Liver (tissue), 9 donors: Measurements from ENCODE around the gene SLIT2. TPM values are rescaled to one million over a fixed set of nuclear protein-coding genes. Genes with fewer than 3 reads are reported as not detected.

ENCODE experiments used
- DNase-seq: peaks from one replicate; pipeline ENCODE4 v3.0.0-alpha.2; 2017; ENCODE audit warnings: low spot score
- H3K27ac ChIP-seq, 2 donors: one replicate each; pipeline ENCODE4 v1.7.0; 2013; ENCODE audit warnings: inconsistent platforms in 2 of 2, low read length in 2 of 2, control low read depth in 1 of 2, low read depth in 1 of 2, mild to moderate bottlenecking in 1 of 2
- H3K27me3 ChIP-seq, 4 donors: one replicate each; pipeline versions ENCODE4 v1.6.1 to v1.7.0; 2013; ENCODE audit warnings: low read length in 3 of 4, inconsistent platforms in 1 of 4, mild to moderate bottlenecking in 1 of 4, moderate library complexity in 1 of 4; ENCODE audit not compliant: control insufficient read depth in 4 of 4, insufficient read depth in 4 of 4
- H3K36me3 ChIP-seq, 4 donors: one replicate each; pipeline versions ENCODE4 v1.6.1 to v1.7.0; 2013; ENCODE audit warnings: low read length in 3 of 4, mild to moderate bottlenecking in 3 of 4, low read depth in 1 of 4, moderate library complexity in 1 of 4; ENCODE audit not compliant: control insufficient read depth in 4 of 4, insufficient read depth in 3 of 4
- H3K4me1 ChIP-seq, 4 donors: one replicate each; pipeline versions ENCODE4 v1.6.1 to v1.7.0; 2013; ENCODE audit warnings: low read length in 3 of 4, mild to moderate bottlenecking in 3 of 4, moderate library complexity in 1 of 4; ENCODE audit not compliant: control insufficient read depth in 4 of 4, insufficient read depth in 4 of 4
- H3K4me3 ChIP-seq, 3 donors: one replicate each; pipeline versions ENCODE4 v1.6.1 to v1.7.0; 2013; ENCODE audit warnings: low read length in 3 of 3, control low read depth in 1 of 3, low read depth in 1 of 3, mild to moderate bottlenecking in 1 of 3
- H3K9ac ChIP-seq, 2 donors: one replicate each; pipeline ENCODE4 v1.7.0; 2013; ENCODE audit warnings: low read length in 2 of 2, mild to moderate bottlenecking in 2 of 2, moderate library complexity in 2 of 2, control low read depth in 1 of 2, low read depth in 1 of 2
- H3K9me3 ChIP-seq, 4 donors: one replicate each; pipeline versions ENCODE4 v1.6.1 to v1.7.0; 2013; ENCODE audit warnings: low read length in 3 of 4; ENCODE audit not compliant: control insufficient read depth in 4 of 4
- EGR1 ChIP-seq, 2 donors: IDR thresholded peaks; 2 replicates each; pipeline ENCODE4 v1.6.1; 2016 to 2018; ENCODE audit warnings: antibody characterized with exemption in 2 of 2, low read depth in 2 of 2
- FOXA2 ChIP-seq: IDR thresholded peaks from 2 replicates; pipeline ENCODE4 v1.6.1; 2016; ENCODE audit warnings: antibody characterized with exemption
- HNF4G ChIP-seq: IDR thresholded peaks from 2 replicates; pipeline ENCODE4 v1.6.1; 2016; ENCODE audit warnings: antibody characterized with exemption
- JUND ChIP-seq, 2 donors: IDR thresholded peaks; 2 replicates each; pipeline ENCODE4 v1.6.1; 2016; ENCODE audit warnings: antibody characterized with exemption in 2 of 2
- NR2F2 ChIP-seq: IDR thresholded peaks from 2 replicates; pipeline ENCODE4 v1.6.1; 2016; ENCODE audit warnings: antibody characterized with exemption
- RAD21 ChIP-seq, 2 donors: IDR thresholded peaks; 2 replicates each; pipeline ENCODE4 v1.6.1; 2016; ENCODE audit warnings: antibody characterized with exemption in 2 of 2, mild to moderate bottlenecking in 2 of 2
- SP1 ChIP-seq: IDR thresholded peaks from 2 replicates; pipeline ENCODE4 v1.6.1; 2018; ENCODE audit warnings: antibody characterized with exemption, mild to moderate bottlenecking
- TAF1 ChIP-seq: conservative IDR thresholded peaks from 2 replicates; pipeline ENCODE4 v1.6.1; 2016; ENCODE audit warnings: antibody characterized with exemption, mild to moderate bottlenecking
- YY1 ChIP-seq: IDR thresholded peaks from 2 replicates; pipeline ENCODE4 v1.6.1; 2016; ENCODE audit warnings: antibody characterized with exemption, mild to moderate bottlenecking
- WGBS: extraction: QIAGEN DNeasy Blood & Tissue Kit; methylation state at CpG from one replicate; pipeline ENCODE4 v1.1.7; 2013; 5-methylcytosine and 5-hydroxymethylcytosine counted together
- polyA plus RNA-seq, 2 donors: library from polyadenylated mRNA; stranded (reverse) in 1 of 2; unstranded in 1 of 2; fragments of 200-250 nt in 1 of 2; fragments of >200 nt in 1 of 2; fragmentation: Nextera tagmentation in 1 of 2; extraction: Ambion mirVana in 1 of 2; gene quantifications; one replicate each; pipeline versions ENCODE4 v1.2.1 to v1.2.3, GENCODE V29; 2013 to 2015
- total RNA-seq, 2 donors: library from RNA; depleted of rRNA; stranded (reverse); fragments of >200 nt; gene quantifications; one replicate each; pipeline ENCODE4 v1.2.3, GENCODE V29; 2014
- TF ChIP-seq, protein P1 (sequence below): IDR thresholded peaks from 2 replicates; pipeline ENCODE4 v1.6.1; 2016; ENCODE audit warnings: antibody characterized with exemption
- TF ChIP-seq, protein P2 (sequence below): IDR thresholded peaks from 2 replicates; pipeline ENCODE4 v1.6.1; 2016; ENCODE audit warnings: antibody characterized with exemption
- TF ChIP-seq, protein P3 (sequence below): IDR thresholded peaks from 2 replicates; pipeline ENCODE4 v1.6.1; 2016; ENCODE audit warnings: antibody characterized with exemption
- TF ChIP-seq, protein P4 (sequence below): fragments of 150-350 bp; IDR thresholded peaks from 2 replicates; pipeline ENCODE4 v1.5.1; 2017; ENCODE audit warnings: improper control_type of control experiment, low read depth, low read length; ENCODE audit not compliant: missing input control
- donor health status: healthy.
- donor health status: healthy.
- donor health status: healthy.
- donor health status: healthy.
- donor health status: healthy.

The SLIT2 gene
- total and polyA plus RNA-seq, 4 donors: 0.44 to 2.3 (median 1.2) TPM

DNA sequence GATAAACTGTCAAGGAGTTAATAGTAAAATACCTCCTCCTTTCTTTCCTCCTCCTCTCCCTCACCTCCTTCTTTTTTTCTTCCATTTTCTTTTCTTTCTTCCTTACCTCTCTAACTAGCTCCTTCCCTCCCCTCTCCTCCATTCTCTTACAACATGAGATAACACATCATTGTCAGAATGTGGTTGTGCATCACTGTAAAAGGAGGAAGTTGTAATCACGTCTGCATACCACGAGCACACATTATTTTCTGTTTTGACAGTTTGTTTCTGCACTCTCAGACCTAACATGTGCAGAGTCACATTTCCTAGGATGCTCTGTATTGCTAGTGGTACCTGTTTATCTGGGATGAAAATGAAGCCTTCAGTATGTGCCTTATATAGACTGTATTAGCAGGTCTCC lies 9.1 kb downstream of the SLIT2 start:
- Histone ChIP-seq H3K4me3 (no peak overlapping the region), H3K4me1 (no peaks in the 10 kb centered on the region), H3K9me3 (no peaks in the 10 kb centered on the region), H3K27me3 (no peaks in the 10 kb centered on the region), H3K36me3 (no peaks in the 10 kb centered on the region), H3K27ac (no peak overlapping the region), H3K9ac (no peak overlapping the region)
- no peak for TF ChIP-seq YY1
- no peak for TF ChIP-seq SP1
- TF ChIP-seq TAF1: no peak
- TF ChIP-seq FOXA2: no peak
- TF ChIP-seq, protein P1, sequence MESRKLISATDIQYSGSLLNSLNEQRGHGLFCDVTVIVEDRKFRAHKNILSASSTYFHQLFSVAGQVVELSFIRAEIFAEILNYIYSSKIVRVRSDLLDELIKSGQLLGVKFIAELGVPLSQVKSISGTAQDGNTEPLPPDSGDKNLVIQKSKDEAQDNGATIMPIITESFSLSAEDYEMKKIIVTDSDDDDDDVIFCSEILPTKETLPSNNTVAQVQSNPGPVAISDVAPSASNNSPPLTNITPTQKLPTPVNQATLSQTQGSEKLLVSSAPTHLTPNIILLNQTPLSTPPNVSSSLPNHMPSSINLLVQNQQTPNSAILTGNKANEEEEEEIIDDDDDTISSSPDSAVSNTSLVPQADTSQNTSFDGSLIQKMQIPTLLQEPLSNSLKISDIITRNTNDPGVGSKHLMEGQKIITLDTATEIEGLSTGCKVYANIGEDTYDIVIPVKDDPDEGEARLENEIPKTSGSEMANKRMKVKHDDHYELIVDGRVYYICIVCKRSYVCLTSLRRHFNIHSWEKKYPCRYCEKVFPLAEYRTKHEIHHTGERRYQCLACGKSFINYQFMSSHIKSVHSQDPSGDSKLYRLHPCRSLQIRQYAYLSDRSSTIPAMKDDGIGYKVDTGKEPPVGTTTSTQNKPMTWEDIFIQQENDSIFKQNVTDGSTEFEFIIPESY: no peak
- TF ChIP-seq EGR1 (IDR thresholded peaks at IDR 0.05; ENCODE audit: low read depth in 2 of 2): no peak
- no peak for TF ChIP-seq NR2F2
- TF ChIP-seq RAD21 (IDR thresholded peaks at IDR 0.05): no peak
- TF ChIP-seq HNF4G: no peak
- TF ChIP-seq, protein P2, sequence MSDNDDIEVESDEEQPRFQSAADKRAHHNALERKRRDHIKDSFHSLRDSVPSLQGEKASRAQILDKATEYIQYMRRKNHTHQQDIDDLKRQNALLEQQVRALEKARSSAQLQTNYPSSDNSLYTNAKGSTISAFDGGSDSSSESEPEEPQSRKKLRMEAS: no peak
- TF ChIP-seq JUND (IDR thresholded peaks at IDR 0.05): no peak
- no peak for DNase-seq
- 36% methylated on average over 2 of the region's 2 CpGs for WGBS

DNA sequence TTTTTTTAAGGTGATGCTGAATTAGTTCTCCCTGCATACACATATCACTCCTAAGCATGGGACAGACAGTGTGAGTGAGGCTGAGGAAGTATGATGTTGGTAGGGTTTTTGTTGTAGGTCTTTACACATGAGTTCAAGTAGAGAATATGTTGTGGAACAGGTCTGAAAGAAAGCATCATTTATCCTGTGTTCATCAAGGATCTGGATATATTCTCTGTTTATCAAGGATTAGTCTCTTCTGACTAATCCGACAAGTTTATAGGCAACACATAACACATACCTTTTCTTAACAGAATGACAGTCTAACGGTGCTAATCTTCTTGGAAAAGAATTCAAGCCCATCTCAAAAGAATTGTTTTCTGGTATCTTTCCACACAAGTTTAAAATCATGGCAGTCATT lies 10.5 kb downstream of the SLIT2 start:
- no peak for DNase-seq
- Histone ChIP-seq H3K9ac (no peak overlapping the region), H3K4me3 (no peak overlapping the region), H3K9me3 (no peaks in the 10 kb centered on the region), H3K27ac (no peak overlapping the region), H3K4me1 (no peaks in the 10 kb centered on the region), H3K27me3 (no peaks in the 10 kb centered on the region), H3K36me3 (no peaks in the 10 kb centered on the region)
- TF ChIP-seq FOXA2 (no peak), SP1 (no peak), NR2F2 (no peak), RAD21 (IDR thresholded peaks at IDR 0.05) (no peak), JUND (IDR thresholded peaks at IDR 0.05) (no peak), HNF4G (no peak)
- TF ChIP-seq, protein P1: no peak
- TF ChIP-seq, protein P2: no peak
- TF ChIP-seq, protein P3, sequence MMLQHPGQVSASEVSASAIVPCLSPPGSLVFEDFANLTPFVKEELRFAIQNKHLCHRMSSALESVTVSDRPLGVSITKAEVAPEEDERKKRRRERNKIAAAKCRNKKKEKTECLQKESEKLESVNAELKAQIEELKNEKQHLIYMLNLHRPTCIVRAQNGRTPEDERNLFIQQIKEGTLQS: no peak
- TF ChIP-seq, protein P4, sequence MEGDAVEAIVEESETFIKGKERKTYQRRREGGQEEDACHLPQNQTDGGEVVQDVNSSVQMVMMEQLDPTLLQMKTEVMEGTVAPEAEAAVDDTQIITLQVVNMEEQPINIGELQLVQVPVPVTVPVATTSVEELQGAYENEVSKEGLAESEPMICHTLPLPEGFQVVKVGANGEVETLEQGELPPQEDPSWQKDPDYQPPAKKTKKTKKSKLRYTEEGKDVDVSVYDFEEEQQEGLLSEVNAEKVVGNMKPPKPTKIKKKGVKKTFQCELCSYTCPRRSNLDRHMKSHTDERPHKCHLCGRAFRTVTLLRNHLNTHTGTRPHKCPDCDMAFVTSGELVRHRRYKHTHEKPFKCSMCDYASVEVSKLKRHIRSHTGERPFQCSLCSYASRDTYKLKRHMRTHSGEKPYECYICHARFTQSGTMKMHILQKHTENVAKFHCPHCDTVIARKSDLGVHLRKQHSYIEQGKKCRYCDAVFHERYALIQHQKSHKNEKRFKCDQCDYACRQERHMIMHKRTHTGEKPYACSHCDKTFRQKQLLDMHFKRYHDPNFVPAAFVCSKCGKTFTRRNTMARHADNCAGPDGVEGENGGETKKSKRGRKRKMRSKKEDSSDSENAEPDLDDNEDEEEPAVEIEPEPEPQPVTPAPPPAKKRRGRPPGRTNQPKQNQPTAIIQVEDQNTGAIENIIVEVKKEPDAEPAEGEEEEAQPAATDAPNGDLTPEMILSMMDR: no peak
- 80% methylated on average over 2 of the region's 2 CpGs for WGBS
